KMS-11 (cell line): ENCODE measurements around the gene CATSPER2.
"Not testable (repeated sequence)": the region's sequence is repeated elsewhere in the genome, so short reads cannot be mapped to it uniquely, and the experiment has no call there.

Source experiments
- H2AFZ ChIP-seq: fragments of 200-600 bp; sonication (generic); 2 replicates; pipeline ENCODE4 v1.6.1; 2016; ENCODE audit warnings: antibody characterized with exemption, mixed run types, low read depth
- H3K27ac ChIP-seq: fragments of 200-600 bp; sonication (generic); 2 replicates; pipeline ENCODE4 v1.6.1; 2016; ENCODE audit warnings: mild to moderate bottlenecking, mixed run types
- H3K27me3 ChIP-seq: fragments of 200-600 bp; sonication (generic); 2 replicates; pipeline ENCODE4 v1.6.1; 2017; ENCODE audit warnings: mild to moderate bottlenecking, low read depth, mixed run types, moderate library complexity; ENCODE audit not compliant: insufficient read depth
- H3K36me3 ChIP-seq: fragments of 200-600 bp; sonication (generic); 2 replicates; pipeline ENCODE4 v1.6.1; 2017; ENCODE audit warnings: mild to moderate bottlenecking, mixed run types; ENCODE audit not compliant: insufficient read depth
- H3K4me1 ChIP-seq: fragments of 200-600 bp; sonication (generic); 2 replicates; pipeline ENCODE4 v1.6.1; 2016; ENCODE audit warnings: mild to moderate bottlenecking, low read depth, mixed run types; ENCODE audit not compliant: poor library complexity, severe bottlenecking
- H3K4me2 ChIP-seq: fragments of 200-600 bp; sonication (generic); 2 replicates; pipeline ENCODE4 v1.7.0; 2016; ENCODE audit warnings: mild to moderate bottlenecking, mixed run types
- H3K4me3 ChIP-seq: fragments of 200-600 bp; sonication (generic); IDR thresholded peaks from 2 replicates; pipeline ENCODE4 v1.6.1; 2017; ENCODE audit warnings: low read depth, low read length, mixed read lengths; ENCODE audit not compliant: insufficient read depth
- H3K79me2 ChIP-seq: fragments of 200-600 bp; sonication (generic); 2 replicates; pipeline ENCODE4 v1.6.1; 2016; ENCODE audit warnings: low read depth, mixed run types; ENCODE audit not compliant: insufficient read depth
- H3K9ac ChIP-seq: fragments of 200-600 bp; sonication (generic); 2 replicates; pipeline ENCODE4 v1.6.1; 2016; ENCODE audit warnings: mild to moderate bottlenecking, mixed run types
- H4K20me1 ChIP-seq: fragments of 200-600 bp; sonication (generic); 2 replicates; pipeline ENCODE4 v1.6.1; 2016; ENCODE audit warnings: mild to moderate bottlenecking, mixed run types; ENCODE audit not compliant: insufficient read depth
- CTCF ChIP-seq: fragments of 200-600 bp; sonication (generic); conservative IDR thresholded peaks from 2 replicates; pipeline ENCODE4 v1.6.1; 2017; ENCODE audit warnings: low read depth, mild to moderate bottlenecking, antibody characterized with exemption, low read length, moderate library complexity, mixed read lengths

The CATSPER2 gene

GRCh38 chr15:43649430-43649926 lies 834 bp upstream of the CATSPER2 start:
- not testable (repeated sequence) for H3K79me2 ChIP-seq, H3K27ac ChIP-seq, H3K4me3 ChIP-seq, H3K27me3 ChIP-seq, H3K4me1 ChIP-seq, H4K20me1 ChIP-seq, H2AFZ ChIP-seq, H3K4me2 ChIP-seq, H3K36me3 ChIP-seq, H3K9ac ChIP-seq

GRCh38 chr15:43638464-43639204 lies 10.0 kb downstream of the CATSPER2 start:
- not testable (repeated sequence) for H3K4me1 ChIP-seq, H3K4me2 ChIP-seq, H4K20me1 ChIP-seq, H3K27me3 ChIP-seq, H3K4me3 ChIP-seq, H3K9ac ChIP-seq, H3K36me3 ChIP-seq, H3K79me2 ChIP-seq, H2AFZ ChIP-seq, H3K27ac ChIP-seq

- H3K4me3 ChIP-seq, H3K4me1 ChIP-seq, H3K36me3 ChIP-seq, H3K27me3 ChIP-seq, H3K27ac ChIP-seq, H3K79me2 ChIP-seq, H3K9ac ChIP-seq, H2AFZ ChIP-seq, H3K4me2 ChIP-seq, H4K20me1 ChIP-seq: not testable (repeated sequence)
Measured at GRCh38 chr15:43626937-43627336, 21.7 kb downstream of the CATSPER2 start.

- H3K4me2 ChIP-seq = no peak overlapping the region
Measured at GRCh38 chr15:43625106-43625505, 23.5 kb downstream of the CATSPER2 start.

GRCh38 chr15:43622068-43622799 lies 26.4 kb downstream of the CATSPER2 start:
- H2AFZ ChIP-seq, H3K27me3 ChIP-seq, H3K27ac ChIP-seq, H3K79me2 ChIP-seq, H3K4me3 ChIP-seq, H3K36me3 ChIP-seq, H3K9ac ChIP-seq, H4K20me1 ChIP-seq, H3K4me1 ChIP-seq, H3K4me2 ChIP-seq: not testable (repeated sequence)

More at GRCh38 chr15:43625106-43625505, 23.5 kb downstream of the CATSPER2 start:
- Histone ChIP-seq H3K27ac (no peak overlapping the region), H3K36me3 (no peaks in the 10 kb centered on the region), H3K9ac (no peak overlapping the region), H2AFZ (no peak overlapping the region), H4K20me1 (no peaks in the 10 kb centered on the region), H3K4me1 (no peaks in the 10 kb centered on the region), H3K79me2 (no peaks in the 10 kb centered on the region), H3K27me3 (no peaks in the 10 kb centered on the region), H3K4me3 (no peak overlapping the region)
- no peak for TF ChIP-seq CTCF

GRCh38 chr15:43618700-43619099 lies 29.9 kb downstream of the CATSPER2 start, which contains the start of gene STRC:
Gene STRC, minus strand, starts transcription at chr15:43618800. Its CDS starts 78 bp downstream, at chr15:43618722.
- not testable (repeated sequence) for H3K27me3 ChIP-seq, H4K20me1 ChIP-seq, H2AFZ ChIP-seq, H3K4me2 ChIP-seq, H3K79me2 ChIP-seq, H3K4me3 ChIP-seq, H3K4me1 ChIP-seq, H3K27ac ChIP-seq, H3K9ac ChIP-seq, H3K36me3 ChIP-seq

- not testable (repeated sequence) for H3K9ac ChIP-seq, H3K36me3 ChIP-seq, H3K27me3 ChIP-seq, H2AFZ ChIP-seq, H3K4me3 ChIP-seq, H3K79me2 ChIP-seq, H4K20me1 ChIP-seq, H3K4me1 ChIP-seq, H3K4me2 ChIP-seq, H3K27ac ChIP-seq
Measured at GRCh38 chr15:43617750-43618149, 30.9 kb downstream of the CATSPER2 start.

GRCh38 chr15:43602233-43602632 lies 46.4 kb downstream of the CATSPER2 start:
- not testable (repeated sequence) for H4K20me1 ChIP-seq, H3K4me3 ChIP-seq, H3K36me3 ChIP-seq, H3K27ac ChIP-seq, H2AFZ ChIP-seq, H3K9ac ChIP-seq, H3K27me3 ChIP-seq, H3K4me1 ChIP-seq, H3K79me2 ChIP-seq, H3K4me2 ChIP-seq

GRCh38 chr15:43600200-43600599 lies 48.4 kb downstream of the CATSPER2 start:
- H3K79me2 ChIP-seq, H2AFZ ChIP-seq, H3K4me2 ChIP-seq, H3K4me3 ChIP-seq, H3K27ac ChIP-seq, H3K9ac ChIP-seq, H4K20me1 ChIP-seq, H3K4me1 ChIP-seq, H3K27me3 ChIP-seq, H3K36me3 ChIP-seq: not testable (repeated sequence)
